Activated CD4-positive, alpha-beta T cell treated with anti-CD3 and anti-CD28 coated beads, Interleukin-2, amount 50 U/mL, for 4 hours (primary cell): Measurements from ENCODE around the gene POLA1.

ENCODE experiments used
- DNase-seq, 2 experiments: peaks; one replicate each; pipeline ENCODE4 v3.0.0-alpha.2; 2020

Gene POLA1

GRCh38 chrX:25034889-25035288 is 341.2 kb downstream of the POLA1 start:
- DNase-seq = no peak

DNA sequence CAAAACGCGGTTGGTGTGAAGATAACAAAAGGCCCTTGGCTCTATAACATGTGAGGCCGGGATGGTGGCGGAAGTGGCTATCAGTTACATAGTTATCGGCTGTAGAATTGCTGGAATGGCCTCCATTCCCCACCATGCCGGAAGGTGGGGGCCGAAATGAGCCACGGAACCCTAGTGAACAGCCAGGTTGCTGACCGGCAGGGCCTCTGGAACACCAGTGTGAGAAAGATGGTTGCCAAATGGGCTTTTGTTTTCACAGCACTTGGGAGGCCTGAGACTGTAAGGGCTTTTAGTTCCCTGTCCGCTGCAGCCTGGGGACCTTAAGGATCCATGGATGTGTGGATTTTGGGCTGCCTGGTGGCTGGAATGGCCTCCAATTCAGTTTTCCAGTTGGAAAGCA is 345.3 kb downstream of the POLA1 start:
- no peak for DNase-seq

GRCh38 chrX:25043192-25043591 is 349.5 kb downstream of the POLA1 start:
- DNase-seq = no peak
